Stimulated activated CD4-positive, alpha-beta T cell treated with anti-CD3 and anti-CD28 coated beads, TNF-alpha, amount 100 ng/mL, for 48 hours (primary cell): ENCODE data around the gene GNAI1.
"Not testable (repeated sequence)": the region's sequence is repeated elsewhere in the genome, so short reads cannot be mapped to it uniquely, and the experiment has no call there.

ENCODE experiments used
- DNase-seq, 3 donors: peaks; one replicate each; pipeline ENCODE4 v3.0.0-alpha.2; 2020; ENCODE audit warnings: low read depth in 3 of 3

Gene GNAI1

DNA sequence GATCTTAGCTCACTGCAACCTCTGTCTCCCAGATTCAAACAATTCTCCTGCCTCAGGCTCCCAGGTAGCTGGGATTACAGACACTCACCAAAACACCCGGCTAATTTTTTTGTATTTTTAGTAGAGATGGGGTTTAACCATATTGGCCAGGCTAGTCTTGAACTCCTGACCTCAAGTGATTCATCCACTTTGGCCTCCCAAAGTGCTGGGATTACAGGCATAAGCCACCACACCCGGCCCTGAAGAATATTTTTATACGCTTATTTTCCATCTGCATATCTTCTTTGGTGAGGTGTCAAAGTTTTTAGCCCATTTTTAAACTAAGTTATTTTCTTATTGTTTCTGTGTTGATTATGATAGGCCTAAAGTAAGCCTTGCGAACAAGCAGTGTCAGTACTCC is 23.1 kb downstream of the GNAI1 start:
- not testable (repeated sequence) for DNase-seq

DNA sequence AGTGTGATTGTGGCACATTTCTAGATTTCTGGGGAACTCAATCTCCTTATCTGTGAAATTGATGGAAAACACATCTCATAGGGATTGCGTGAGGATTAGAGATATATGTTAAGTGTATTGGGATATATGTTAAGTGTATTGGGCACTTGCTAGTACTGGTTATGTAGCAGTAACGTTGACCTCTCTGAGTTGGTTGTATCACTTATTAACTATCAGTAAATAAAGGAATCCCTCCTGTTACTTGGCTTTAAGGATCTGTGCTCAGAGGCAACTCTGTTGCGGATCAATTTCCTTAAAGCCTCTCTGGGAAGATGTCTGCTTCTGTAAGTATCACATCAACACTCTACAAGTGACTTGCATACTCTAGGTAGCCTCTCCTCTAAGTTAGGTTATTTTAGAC is 25.2 kb downstream of the GNAI1 start:
- no peak for DNase-seq

DNA sequence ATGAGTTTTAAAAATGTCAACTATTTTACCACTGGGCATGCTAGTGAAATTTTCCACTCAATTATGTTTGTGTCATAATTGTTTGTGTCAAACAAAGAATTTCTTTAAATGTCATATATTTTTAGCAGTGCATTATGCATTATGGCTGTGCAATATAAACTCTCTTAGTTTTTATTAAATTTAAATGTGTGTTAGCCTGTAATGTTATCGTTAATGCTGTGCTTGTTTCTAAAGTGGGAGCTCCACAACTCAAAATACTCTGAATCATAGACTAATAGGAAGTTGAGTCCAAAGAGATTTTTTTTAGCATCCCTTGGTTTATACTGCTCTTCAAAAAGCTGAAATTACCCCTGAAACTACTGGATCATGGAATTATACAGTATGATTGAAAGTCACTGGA is 26.8 kb downstream of the GNAI1 start:
- DNase-seq, result no peak

DNA sequence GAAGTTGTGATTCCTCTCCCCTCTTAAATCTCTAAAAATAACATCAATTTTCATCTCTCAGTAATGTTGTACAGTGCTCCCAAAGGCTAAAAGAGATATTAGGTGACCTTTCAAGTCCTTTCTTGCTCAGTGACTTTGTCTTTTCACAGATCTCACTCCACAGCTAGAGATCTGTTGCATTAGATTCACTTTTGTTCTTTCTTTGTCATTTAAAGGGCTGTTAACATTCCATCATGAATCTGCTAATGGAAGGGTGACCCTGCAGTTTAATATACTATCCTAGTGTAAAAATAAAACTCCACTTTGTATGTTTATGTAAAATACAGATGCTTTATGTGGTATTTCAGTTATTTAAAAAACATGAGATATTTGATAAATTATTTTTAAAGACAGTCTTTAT is 30.5 kb downstream of the GNAI1 start:
- DNase-seq, result no peak

DNA sequence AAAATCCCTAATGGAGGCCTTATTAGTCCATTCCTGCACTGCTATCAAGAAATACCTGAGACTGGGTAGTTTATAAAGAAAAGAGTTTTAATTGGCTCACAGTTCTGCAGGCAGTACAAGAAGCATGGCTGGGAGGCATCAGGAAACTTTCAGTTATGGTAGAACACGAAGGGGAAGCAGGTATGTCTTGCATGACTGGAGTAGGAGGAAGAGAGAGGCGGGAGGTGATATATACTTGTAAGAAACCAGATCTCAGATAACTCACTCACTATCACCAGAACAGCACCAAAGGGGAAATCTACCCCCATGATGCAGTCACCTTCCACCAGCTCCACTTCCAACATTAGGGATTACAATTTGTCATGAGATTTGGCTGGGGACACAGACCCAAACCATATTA is 35.8 kb downstream of the GNAI1 start:
- DNase-seq, result no peak

DNA sequence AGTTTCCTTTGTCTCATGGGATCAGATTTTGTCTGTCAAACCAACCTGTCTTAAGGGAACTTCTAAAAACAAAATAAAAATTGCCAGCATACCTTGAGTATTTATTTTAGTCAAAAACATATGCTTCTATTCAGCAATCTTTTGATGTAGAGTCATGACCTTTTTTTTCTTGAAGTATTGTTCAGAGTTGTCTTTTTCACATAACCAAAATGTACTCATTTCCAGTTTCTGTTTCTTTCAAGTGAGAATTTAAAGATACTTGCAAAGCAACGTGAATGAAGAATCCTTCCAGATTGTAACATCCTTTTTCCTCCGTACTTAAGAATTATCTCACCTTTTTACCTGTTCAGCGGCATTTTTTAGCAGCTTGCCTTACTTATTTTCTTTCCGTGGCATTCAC is 37.8 kb downstream of the GNAI1 start:
- no peak for DNase-seq

DNA sequence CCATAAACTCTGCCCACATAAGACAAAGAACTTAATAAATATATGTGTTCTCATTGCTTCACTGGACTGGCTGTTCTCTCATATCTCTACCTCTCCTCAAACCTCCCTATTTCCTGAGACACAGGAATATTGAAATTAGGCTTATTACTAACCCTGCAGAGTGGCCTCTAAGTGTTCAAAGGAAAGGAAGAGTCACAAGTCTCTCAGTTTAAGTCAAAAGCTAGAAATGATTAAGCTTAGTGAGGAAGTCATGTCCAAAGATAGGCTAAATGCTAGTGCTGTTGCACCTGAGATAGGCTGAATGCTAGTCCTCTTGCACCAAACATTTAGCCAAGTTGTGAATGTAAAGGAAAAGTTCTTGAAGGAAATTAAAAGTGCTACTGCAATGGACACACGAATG is 41.1 kb downstream of the GNAI1 start:
- no peak for DNase-seq

DNA sequence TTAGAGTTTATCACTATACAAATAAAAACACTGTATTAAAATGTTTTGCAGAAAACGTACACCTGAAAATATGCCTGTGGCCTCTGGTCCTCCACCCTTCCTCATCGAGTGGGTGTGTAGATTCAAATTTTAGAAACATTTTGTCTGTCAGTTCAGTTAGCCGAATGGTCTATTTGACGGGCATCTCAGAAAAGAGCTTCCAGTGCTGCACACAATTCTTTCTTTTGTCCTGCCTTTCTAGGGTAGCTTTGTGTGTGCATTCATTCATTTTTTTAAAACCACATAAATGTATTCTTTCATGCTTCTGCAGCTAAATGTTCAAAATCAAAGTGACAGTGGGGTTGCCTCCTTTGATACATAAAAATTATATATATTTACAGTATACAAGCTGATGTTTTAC is 46.8 kb downstream of the GNAI1 start:
- no peak for DNase-seq

DNA sequence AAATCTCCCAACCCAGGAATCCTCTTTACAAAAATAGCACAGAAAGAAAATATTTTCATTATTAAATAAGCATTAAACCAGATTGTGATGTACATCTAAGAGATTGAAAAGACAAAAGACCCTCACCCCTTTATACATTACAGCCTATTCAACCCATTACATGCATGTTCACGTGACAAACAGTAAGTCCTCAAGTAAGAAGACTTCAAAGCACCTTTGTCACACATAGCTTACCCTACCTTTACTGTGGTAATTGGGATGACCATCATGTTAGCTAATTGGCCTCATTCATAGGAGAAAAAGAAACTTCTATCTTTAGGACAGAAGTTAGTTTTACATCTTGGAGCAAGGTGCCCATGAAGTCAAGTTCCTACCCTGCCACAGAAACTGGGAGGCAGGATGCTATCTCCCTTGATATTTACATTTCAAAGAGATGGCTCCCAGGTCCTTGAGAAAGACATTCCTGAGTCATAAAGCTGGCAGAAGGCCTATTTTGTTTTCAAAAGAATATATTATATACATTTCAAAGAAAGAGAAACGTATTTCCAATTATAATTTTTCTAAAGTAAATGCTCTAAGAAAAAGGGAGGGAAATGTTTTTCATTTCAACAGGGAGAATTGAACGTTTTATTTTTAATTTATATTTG is 48.1 kb downstream of the GNAI1 start:
- no peak for DNase-seq

DNA sequence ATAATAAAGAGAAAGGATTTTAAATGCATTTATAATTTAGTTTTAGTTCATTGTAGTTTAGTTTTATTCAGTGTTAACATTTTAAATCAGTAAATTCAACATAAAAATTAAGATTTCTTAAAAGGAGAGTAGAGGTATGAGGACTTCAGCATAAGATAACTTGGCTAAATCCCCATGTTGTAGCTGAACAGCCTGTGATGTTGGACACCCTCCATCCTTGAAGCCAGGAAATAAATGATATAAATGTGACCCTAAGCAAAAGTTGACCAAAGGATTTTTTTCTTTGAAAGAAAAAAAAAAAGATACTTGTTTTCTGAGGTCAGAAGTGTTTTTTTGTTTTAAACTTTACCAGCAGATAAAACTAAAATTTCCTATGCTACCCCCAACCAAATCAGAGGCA is 48.7 kb downstream of the GNAI1 start:
- no peak for DNase-seq

DNA sequence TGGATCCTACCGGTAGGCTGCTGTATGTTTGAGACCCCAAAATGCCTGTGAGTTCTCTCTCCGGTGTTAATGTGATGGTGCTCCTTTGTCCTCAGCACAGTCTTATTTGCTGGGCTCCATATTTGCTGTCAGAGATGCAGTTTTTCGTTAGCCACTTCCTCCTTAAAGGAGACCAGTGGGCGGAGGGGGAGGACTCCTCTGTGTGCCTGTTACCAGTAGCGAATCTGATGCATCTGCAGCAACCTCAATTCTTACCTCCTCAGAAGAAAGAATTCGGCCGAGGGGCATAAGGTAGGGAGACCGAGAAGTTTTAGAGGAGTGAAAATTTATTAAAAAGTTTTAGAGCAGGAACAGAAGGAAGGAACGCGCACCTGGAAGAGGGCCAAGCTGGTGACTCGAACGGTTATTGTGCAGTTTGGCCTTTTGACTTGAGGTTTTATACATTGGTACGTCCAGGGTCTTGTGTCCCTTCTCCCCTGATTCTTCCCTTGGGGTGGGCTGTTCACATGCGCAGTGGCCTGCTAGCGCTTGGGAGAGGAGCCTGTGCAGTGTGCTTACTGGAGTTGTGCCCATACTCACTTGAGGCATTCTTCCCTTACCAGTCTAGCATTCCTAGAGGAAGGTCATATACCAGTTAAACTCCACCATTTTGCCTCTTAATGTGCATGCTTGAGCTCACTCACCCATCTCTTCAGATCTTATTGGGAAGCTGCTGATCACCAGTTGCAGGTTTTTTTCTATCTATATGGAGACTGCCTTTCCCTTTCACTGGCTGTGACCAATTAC is 49.5 kb downstream of the GNAI1 start:
- DNase-seq, result no peak

DNA sequence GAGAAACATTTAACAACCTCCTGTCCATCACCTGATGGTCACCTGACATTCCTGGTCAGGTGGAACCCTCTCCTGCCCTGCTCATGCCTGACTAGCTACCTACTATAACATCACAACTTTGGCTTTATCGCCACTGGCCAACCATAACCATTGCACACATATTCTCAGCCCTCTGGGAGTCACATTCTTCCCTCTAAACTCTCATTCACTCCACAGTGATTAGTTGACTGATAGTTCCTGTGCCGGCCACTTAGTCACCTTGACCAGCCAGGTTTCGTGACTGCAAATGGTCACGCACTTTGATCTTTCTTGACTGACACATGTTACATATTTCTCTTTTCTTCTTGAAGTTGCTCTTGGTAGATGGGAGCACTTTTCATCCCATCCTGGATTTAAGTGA is 50.1 kb downstream of the GNAI1 start:
- DNase-seq, result no peak

DNA sequence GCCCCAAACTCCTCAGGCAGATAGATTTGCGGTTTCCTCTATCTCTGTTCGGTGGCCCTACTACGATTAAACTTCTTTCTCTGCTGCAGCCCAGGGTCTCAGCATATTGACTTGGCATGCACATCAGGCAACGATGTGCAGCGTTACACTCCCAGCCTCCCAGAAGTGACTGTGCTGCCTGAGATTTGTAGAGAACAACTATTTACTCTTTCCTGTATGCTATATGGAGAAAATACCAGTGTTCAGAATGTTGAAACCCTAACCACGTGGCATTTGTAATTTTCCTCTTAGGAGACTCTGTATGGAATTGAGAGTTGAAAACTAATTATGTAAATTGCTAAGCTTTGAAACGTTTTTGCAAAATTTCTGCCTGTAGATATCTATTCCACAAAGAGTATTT is 50.9 kb downstream of the GNAI1 start:
- DNase-seq, result no peak

DNA sequence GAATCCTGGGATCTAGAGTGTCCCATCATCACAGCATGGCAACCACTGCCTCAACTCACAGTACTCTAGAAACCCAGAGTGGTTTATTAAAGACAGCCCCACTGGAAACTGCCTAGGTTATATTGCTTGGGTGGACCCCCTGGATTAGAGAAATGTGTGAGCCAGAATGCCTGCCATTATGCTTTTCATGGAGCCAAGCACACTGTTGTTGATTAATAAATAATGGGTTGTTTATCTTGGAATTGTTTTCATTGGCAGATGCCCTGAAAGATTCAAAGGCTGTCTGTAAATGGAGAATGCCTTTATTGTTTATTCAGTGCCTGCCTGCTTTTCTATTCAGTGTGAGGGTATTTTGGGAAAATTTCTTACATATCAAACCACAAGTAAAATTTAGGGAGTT is 52.1 kb downstream of the GNAI1 start:
- no peak for DNase-seq

DNA sequence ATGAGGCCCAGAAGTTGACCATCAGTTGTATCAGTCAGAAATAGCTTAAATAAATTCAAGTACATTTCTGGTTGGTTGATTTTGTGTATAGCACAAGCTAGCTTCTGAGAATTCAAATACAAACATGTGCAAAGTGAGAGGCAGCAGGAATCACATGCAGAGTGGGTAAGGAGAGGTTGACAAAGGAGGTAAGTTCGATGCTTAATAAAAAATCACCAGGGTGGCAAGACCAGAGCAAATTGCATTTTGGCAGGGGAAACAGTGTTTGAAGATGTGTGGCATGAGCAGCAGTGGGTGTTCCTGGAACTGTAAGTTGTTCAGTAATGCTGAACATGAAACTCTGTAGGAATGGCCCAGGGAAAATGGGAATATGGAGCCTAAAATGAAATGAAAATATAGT is 52.6 kb downstream of the GNAI1 start:
- DNase-seq, result no peak

DNA sequence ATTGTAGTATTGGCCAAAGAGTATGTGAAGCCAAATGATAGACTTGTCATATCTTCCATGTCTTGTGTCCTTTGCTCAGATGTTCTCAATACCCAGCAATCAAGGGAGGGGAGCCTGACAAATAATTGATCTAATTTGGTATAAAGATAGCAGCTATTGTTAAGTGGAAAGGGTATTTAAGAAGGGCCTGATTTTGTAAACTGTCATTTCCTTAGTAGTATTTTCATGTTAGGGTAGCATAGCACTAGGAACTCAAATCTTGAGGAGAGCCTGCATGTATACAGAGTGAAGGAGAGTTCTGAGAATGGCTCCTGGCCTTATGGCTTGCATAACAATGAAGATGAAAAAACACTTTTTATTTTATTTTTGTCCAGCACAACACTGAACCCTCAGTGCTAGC is 53.1 kb downstream of the GNAI1 start:
- no peak for DNase-seq

DNA sequence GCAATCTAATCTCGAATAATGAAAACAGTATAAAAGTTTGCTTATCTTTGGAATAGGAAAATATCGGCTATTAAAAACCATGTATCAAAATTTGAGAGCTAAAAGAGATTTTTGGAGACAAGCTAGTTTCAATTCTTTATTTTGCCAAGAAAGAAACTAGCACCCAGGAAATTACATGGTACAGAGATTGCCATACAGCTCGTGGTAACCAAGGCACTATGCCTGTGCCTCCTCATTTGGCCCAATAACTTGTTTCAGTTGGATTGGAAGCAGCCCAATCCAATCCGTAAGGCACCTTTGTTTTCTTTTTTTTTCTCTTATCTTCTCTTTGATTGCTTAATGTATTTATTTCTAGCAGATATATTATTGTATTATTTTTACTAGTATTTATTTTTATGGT is 55.0 kb downstream of the GNAI1 start:
- DNase-seq, result no peak

DNA sequence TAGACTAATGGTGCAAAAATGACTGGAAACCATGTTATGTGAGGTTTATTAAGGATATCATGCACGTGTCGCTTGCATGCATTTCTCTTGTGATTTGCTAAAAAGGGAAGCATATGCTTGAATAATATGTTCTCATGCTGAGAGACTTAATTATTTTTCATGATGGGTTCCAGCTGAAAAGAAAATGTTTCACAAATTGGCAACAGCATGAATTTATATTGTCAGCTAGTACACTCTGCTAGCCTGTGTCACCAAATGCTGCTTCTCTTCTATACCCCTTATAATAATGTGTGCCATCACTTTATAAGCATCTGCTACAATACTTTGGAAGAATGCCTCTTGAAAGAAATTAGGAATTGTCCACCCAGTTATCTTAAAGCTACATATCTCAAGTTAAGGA is 63.0 kb downstream of the GNAI1 start:
- no peak for DNase-seq

DNA sequence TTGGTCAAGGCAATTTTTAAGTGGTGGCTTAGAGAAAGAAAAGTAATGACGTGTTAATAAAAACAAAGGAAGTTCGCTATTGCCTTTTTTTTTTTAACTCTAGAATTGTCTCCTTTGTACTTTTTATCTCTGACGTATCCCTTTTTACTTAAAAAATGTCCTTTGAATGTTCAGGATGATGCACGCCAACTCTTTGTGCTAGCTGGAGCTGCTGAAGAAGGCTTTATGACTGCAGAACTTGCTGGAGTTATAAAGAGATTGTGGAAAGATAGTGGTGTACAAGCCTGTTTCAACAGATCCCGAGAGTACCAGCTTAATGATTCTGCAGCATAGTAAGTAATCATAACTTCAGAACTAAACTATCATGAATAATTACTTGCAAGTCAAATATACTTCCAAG is 64.4 kb downstream of the GNAI1 start:
- no peak for DNase-seq

DNA sequence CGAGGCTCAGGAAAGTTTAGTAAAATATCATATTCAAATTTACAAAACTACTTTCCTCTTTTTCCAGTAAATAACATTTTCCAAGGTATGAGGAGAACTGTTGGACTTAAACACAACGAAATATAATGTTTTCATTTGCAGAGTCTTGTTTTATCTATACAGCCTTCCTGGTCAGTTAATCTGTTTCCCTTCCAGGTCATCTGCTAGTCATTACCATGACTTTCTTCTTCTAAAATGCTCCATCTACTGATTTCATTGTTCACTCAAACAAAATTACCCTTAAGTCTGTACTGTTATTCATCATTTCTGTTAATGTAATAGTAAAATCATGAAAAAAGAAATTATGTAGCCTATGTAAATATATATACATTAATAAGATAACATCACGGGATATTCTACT is 69.8 kb downstream of the GNAI1 start:
- no peak for DNase-seq

DNA sequence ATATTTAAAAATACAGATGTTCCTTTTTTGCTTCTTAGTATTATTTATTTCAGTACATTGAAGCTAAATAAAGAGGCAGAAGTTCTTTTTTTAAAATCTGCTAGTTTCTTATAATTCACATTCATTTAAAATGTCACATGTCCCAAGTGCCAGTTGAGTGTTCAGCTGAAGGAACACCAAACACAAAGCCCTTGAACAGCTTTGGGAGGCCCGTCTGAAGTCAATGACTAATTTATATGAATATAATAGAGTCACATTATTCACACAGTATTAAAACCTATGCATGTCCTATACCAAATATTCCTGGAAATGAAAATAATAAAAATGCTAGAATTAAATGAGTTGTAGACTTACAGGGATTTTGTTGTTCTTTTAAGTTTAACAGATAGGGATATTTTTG is 70.3 kb downstream of the GNAI1 start:
- no peak for DNase-seq

DNA sequence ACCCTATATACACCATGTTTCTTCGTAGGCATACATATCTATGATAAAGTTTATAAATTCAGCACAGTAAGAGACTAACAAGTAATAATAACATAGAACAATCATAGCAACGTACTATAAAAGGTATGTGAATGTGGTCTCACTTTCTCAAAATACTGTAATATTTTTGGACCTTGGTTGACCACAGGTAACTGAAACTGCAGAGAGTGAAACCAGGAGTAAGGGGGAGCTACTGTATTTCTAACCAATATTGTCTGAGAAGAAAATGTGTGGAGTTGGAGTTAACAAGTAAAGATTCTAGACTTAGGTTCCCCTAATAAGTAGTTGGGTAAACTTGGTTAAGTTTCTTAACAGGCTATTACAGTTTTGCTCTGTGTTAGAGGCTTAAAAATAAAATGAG is 72.1 kb downstream of the GNAI1 start:
- DNase-seq, result no peak

DNA sequence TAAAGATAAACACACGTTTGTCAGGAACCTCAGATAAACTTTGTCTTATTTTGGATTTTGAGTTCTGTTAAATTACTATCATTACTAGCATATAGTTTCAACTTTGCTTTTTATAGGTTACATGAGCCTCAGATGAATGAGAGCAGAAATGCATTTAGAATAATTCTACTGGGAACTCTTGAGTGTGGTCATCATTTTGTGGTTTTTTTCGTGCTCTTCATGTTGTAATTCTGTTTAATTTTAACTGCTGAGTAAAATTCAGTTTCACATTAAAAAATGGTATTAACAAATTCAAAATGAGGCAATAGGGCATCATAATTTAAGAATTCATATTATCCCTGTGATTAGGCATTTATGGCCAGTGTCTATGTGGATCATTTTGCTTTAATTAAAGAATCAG is 72.9 kb downstream of the GNAI1 start:
- DNase-seq, result no peak

DNA sequence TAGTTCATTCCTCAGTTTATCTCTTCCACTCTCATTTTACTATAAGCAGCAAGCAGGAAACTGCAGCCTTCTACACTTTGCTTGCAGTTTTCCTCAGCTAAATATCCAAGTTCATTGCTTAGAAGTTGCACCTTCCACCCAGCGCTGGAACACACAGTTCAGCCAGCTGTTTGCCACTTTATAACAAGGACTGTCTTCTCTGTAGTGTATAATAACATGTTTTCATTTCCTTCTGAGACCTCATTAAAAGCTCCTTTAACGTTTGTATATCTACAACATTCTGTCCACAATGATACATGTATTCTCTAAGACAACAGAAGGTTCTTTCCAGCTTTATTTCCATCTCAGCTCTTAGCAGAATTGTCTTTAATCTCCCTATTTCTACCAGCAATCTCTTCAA is 74.1 kb downstream of the GNAI1 start:
- DNase-seq, result no peak
